Large intestine (tissue), 3 donors: Measurements from ENCODE around the gene ZNF827. TPM values are rescaled to one million over a fixed set of nuclear protein-coding genes. Genes with fewer than 3 reads are reported as not detected.

Experiments
- DNase-seq, 2 donors: peaks; one replicate each; pipeline versions ENCODE4 v3.0.0 to v3.0.0-alpha.2; 2013
- H3K27ac ChIP-seq: one replicate; pipeline ENCODE4 v1.5.1; 2013; ENCODE audit warnings: low read length
- H3K27me3 ChIP-seq: 2 replicates; pipeline ENCODE4 v1.6.1; 2013; ENCODE audit warnings: low read length; ENCODE audit not compliant: control insufficient read depth, insufficient read depth
- H3K36me3 ChIP-seq: 2 replicates; pipeline ENCODE4 v1.6.1; 2013; ENCODE audit warnings: low read length; ENCODE audit not compliant: control insufficient read depth, insufficient read depth
- H3K4me1 ChIP-seq: one replicate; pipeline ENCODE4 v1.6.1; 2013; ENCODE audit warnings: low read length; ENCODE audit not compliant: control insufficient read depth, insufficient read depth
- H3K4me3 ChIP-seq: one replicate; pipeline ENCODE4 v1.5.1; 2013; ENCODE audit warnings: low read length
- H3K9me3 ChIP-seq: one replicate; pipeline ENCODE4 v1.6.1; 2013; ENCODE audit warnings: mild to moderate bottlenecking, low read depth, low read length, moderate library complexity; ENCODE audit not compliant: control insufficient read depth
- WGBS: methylation state at CpG from one replicate; pipeline ENCODE4 v1.1.5; 2013; ENCODE audit warnings: low lambda C conversion rate; ENCODE audit not compliant: insufficient coverage; 5-methylcytosine and 5-hydroxymethylcytosine counted together
- polyA plus RNA-seq: library from polyadenylated mRNA; unstranded; fragments of 120-200 nt; gene quantifications from one replicate; pipeline ENCODE4 v1.2.1, GENCODE V29; 2013

The ZNF827 gene
- polyA plus RNA-seq, 1 donor, result 34.2 TPM

- WGBS, result no CpG with 5 or more reads among the region's 2 CpGs
- H3K27me3 ChIP-seq, result no peaks in the 10 kb centered on the region
- no peak overlapping the region for H3K27ac ChIP-seq
- H3K36me3 ChIP-seq, result peaks cover 2% of the 10 kb centered on the region
- peaks cover 8% of the 10 kb centered on the region for H3K4me1 ChIP-seq
- peaks cover 2% of the 10 kb centered on the region for H3K9me3 ChIP-seq
- H3K4me3 ChIP-seq, result no peak overlapping the region
- peak; percentile 6 to 30 for DNase-seq
Observed at GRCh38 chr4:145804116-145804515, 134.5 kb downstream of the ZNF827 start.

DNA sequence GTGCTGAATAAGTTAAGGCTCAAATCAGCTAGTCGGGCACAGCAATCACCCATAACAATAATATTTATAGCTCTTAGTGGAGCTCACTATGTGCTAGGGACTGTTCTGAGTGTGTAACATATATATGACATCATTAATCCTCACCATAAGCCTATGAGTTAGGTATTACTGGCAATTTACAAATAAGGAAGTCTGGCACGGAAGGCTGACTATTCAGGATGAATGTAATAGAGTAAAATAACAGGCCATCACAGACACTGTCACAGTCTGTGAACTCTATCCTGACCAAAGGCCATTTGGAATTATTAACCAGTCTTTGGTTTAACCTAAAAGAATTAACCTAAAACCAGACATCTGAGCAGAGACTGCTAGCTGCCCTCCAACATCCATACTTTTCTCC, 139.4 kb downstream of the ZNF827 start:
- no CpG with 5 or more reads among the region's 2 CpGs for WGBS
- H3K4me1 ChIP-seq, result peaks cover 11% of the 10 kb centered on the region
- peak; percentile 21 to 70 for DNase-seq

GRCh38 chr4:145797278-145797677, 141.3 kb downstream of the ZNF827 start:
- H3K9me3 ChIP-seq, result no peaks in the 10 kb centered on the region
- peaks cover 9% of the 10 kb centered on the region for H3K36me3 ChIP-seq
- H3K4me1 ChIP-seq, result peaks cover 11% of the 10 kb centered on the region
- no peak overlapping the region for H3K27ac ChIP-seq
- no peak overlapping the region for H3K4me3 ChIP-seq
- H3K27me3 ChIP-seq, result no peaks in the 10 kb centered on the region
- DNase-seq, result no peak

More for the DNA sequence above, 139.4 kb downstream of the ZNF827 start:
- Histone ChIP-seq H3K9me3 (no peaks in the 10 kb centered on the region), H3K27me3 (no peaks in the 10 kb centered on the region), H3K4me3 (no peak overlapping the region), H3K27ac (peak overlapping the region; percentile 37), H3K36me3 (peaks cover 2% of the 10 kb centered on the region)

DNA sequence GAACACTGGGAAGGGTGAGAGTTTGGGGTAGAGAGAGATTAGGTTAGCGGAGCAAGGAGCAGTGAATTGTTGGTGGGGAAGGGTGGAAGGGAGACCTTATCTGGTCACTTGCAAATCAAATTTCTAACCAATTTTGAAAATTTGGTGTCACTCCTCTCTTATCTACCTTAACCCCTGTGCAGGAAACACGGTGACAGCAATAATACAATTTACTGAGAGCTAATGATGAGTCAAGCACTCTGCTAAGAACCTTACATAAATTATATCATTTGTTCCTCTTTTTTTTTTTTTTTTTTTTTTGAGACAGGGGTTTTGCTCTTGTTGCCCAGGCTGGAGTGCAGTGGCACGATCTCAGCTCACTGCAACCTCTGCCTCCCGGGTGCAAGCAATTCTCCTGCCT, 142.3 kb downstream of the ZNF827 start:
- DNase-seq, result no peak
- Histone ChIP-seq H3K4me3 (no peak overlapping the region), H3K9me3 (no peaks in the 10 kb centered on the region), H3K27me3 (no peaks in the 10 kb centered on the region), H3K4me1 (peaks cover 11% of the 10 kb centered on the region), H3K27ac (no peak overlapping the region), H3K36me3 (peaks cover 13% of the 10 kb centered on the region)
- WGBS, result no CpG with 5 or more reads among the region's 4 CpGs

- no CpG with 5 or more reads among the region's 4 CpGs for WGBS
- Histone ChIP-seq H3K27me3 (no peaks in the 10 kb centered on the region), H3K36me3 (peaks cover 16% of the 10 kb centered on the region), H3K4me1 (peaks cover 11% of the 10 kb centered on the region), H3K27ac (no peak overlapping the region), H3K4me3 (no peak overlapping the region), H3K9me3 (no peaks in the 10 kb centered on the region)
- DNase-seq, result no peak
Observed at GRCh38 chr4:145795521-145795920, 143.1 kb downstream of the ZNF827 start.

GRCh38 chr4:145792429-145792828, 146.2 kb downstream of the ZNF827 start:
- H3K27me3 ChIP-seq, result no peaks in the 10 kb centered on the region
- no peak for DNase-seq
- WGBS, result 100% methylated on average over 1 of the region's 5 CpGs
- H3K9me3 ChIP-seq, result no peaks in the 10 kb centered on the region
- H3K36me3 ChIP-seq, result peaks cover 16% of the 10 kb centered on the region
- H3K27ac ChIP-seq, result no peak overlapping the region
- no peak overlapping the region for H3K4me3 ChIP-seq
- no peaks in the 10 kb centered on the region for H3K4me1 ChIP-seq

DNA sequence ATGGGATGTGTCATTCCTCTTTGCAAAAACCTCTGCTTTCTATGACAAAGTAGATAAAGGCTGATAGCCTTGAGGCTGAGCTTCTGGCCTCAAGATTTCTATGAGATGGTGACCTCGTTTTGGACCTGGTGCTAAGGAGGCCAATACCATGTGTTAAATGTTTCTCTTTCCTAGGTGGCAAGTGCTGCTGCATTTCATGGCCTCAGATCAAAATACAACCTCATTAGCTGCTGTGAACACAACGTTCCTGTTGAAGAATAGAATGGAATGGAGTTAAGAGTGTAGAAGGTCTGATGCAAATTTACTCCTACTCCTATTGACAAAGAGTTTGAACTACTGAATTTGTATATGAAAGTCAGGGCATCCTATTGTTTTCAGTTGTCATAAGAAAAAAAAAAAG, 146.6 kb downstream of the ZNF827 start:
- Histone ChIP-seq H3K27me3 (no peaks in the 10 kb centered on the region), H3K9me3 (no peaks in the 10 kb centered on the region), H3K36me3 (peaks cover 17% of the 10 kb centered on the region), H3K4me1 (no peaks in the 10 kb centered on the region), H3K4me3 (no peak overlapping the region), H3K27ac (no peak overlapping the region)
- no CpG with 5 or more reads among the region's 2 CpGs for WGBS
- no peak for DNase-seq

DNA sequence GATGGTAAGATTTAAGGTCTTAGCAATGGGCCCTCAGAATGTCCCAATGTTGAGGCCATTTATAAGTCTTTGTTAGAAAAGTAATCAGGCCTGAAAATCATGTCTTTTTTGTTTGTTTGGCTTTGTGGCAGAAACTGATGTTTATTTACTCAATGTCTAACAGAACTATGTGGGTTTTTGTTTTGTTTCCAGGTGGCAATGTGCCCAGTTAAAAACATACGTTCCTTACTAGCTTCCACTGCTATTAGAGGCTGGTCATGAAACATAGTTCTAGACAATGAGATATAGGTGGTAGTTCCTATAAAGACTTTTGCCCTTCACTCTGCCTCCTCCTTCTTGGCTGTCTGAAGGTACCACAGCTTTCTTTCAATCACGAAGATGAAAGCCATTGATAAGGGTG, 149.9 kb downstream of the ZNF827 start:
- no CpG with 5 or more reads among the region's 2 CpGs for WGBS
- Histone ChIP-seq H3K4me3 (no peak overlapping the region), H3K36me3 (peaks cover 18% of the 10 kb centered on the region), H3K4me1 (no peaks in the 10 kb centered on the region), H3K9me3 (no peaks in the 10 kb centered on the region), H3K27ac (no peak overlapping the region), H3K27me3 (no peaks in the 10 kb centered on the region)
- DNase-seq, result no peak

- Histone ChIP-seq H3K4me3 (no peak overlapping the region), H3K9me3 (no peaks in the 10 kb centered on the region), H3K27me3 (no peaks in the 10 kb centered on the region), H3K4me1 (no peaks in the 10 kb centered on the region), H3K36me3 (peaks cover 26% of the 10 kb centered on the region), H3K27ac (no peak overlapping the region)
- 100% methylated on average over 4 of the region's 5 CpGs for WGBS
- DNase-seq, result no peak
Observed at GRCh38 chr4:145786830-145787229, 151.8 kb downstream of the ZNF827 start.

- WGBS, result no CpG with 5 or more reads among the region's 2 CpGs
Observed at GRCh38 chr4:145786261-145786660, 152.4 kb downstream of the ZNF827 start.

DNA sequence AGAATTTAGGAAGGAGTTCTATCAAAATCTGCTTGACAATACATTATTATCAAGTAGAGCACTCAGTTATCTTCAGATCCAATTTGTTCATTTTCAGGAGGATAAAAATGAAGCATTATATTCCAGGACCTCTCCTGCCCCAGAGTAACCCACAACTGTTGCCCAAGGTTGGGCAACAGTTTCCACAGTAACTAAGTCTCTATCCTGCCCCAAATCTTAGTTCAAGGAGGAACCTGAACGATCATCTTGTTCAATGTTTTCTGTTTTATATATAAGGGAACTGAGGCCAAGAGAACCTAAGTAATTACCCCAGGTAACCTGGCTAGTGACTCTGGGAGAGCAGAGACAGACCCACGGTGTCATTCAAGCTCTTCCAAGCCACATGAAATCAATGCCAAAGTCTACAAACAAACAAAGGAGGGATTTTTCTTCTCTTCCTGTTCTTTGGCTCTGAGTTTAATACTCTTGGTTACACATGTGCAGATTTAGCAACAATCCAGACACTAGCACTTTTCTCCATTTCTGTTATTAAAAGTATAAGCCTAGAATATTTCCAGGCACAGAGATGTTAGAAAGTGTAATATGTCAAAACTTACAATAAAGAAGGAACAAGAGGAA, 153.1 kb downstream of the ZNF827 start:
- no peak for DNase-seq
- H3K27ac ChIP-seq, result no peak overlapping the region
- no peak overlapping the region for H3K4me3 ChIP-seq
- no peaks in the 10 kb centered on the region for H3K27me3 ChIP-seq
- peaks cover 21% of the 10 kb centered on the region for H3K36me3 ChIP-seq
- no CpG with 5 or more reads among the region's 2 CpGs for WGBS
- H3K9me3 ChIP-seq, result no peaks in the 10 kb centered on the region
- H3K4me1 ChIP-seq, result no peaks in the 10 kb centered on the region

More at GRCh38 chr4:145786261-145786660, 152.4 kb downstream of the ZNF827 start:
- H3K9me3 ChIP-seq, result no peaks in the 10 kb centered on the region
- no peak for DNase-seq
- H3K4me3 ChIP-seq, result no peak overlapping the region
- peaks cover 24% of the 10 kb centered on the region for H3K36me3 ChIP-seq
- no peaks in the 10 kb centered on the region for H3K27me3 ChIP-seq
- no peaks in the 10 kb centered on the region for H3K4me1 ChIP-seq
- no peak overlapping the region for H3K27ac ChIP-seq
